HepG2 (cell line): Measurements from ENCODE around the gene SMTNL1. TPM values are rescaled to one million over a fixed set of nuclear protein-coding genes. Genes with fewer than 3 reads are reported as not detected.

Source experiments
- ATAC-seq: fragments of 200-7000 bp; cut with Tn5 transposase; 3 replicates; pipeline ENCODE4 v1.9.1; 2020; ENCODE audit warnings: mild to moderate bottlenecking, moderate library complexity
- BruUV-seq: library from RNA; stranded (reverse); fragments of 400-500 nt; replicated peaks from 2 replicates; lab custom pipeline; 2021; lab: Mats Ljungman, UMichigan
- CTCF ChIA-PET: fragments of 300-600 bp; formaldehyde crosslinking; extraction: SDS; loops from one replicate; lab custom pipeline; 2021; ENCODE audit warnings: low total read pairs, inconsistent platforms, low intra/inter-chr PET ratio; lab: Yijun Ruan, JAX
- POLR2A ChIA-PET: fragments of 350-600 bp; sonication (Branson Sonifier 250); formaldehyde crosslinking; loops from one replicate; lab custom pipeline; 2020; ENCODE audit warnings: antibody characterized with exemption, inconsistent platforms; lab: Yijun Ruan, JAX
- DNase-seq: peaks from one replicate; pipeline ENCODE4 v3.0.0-alpha.2; 2015; ENCODE audit warnings: low spot score
- FAIRE-seq: peaks from 3 replicates; lab custom pipeline; 2011; peaks lifted over from hg19 to GRCh38; lab: Jason Lieb, UNC
- H2AFZ ChIP-seq: one replicate; pipeline ENCODE4 v1.6.1; 2011; ENCODE audit warnings: low read length, inconsistent platforms
- H3K27ac ChIP-seq: fragments of 300-600 bp; 3 replicates; pipeline ENCODE4 v1.8.0; 2011; ENCODE audit warnings: mixed run types, mild to moderate bottlenecking, mixed read lengths, low read length, inconsistent platforms; ENCODE audit not compliant: insufficient read depth; ENCODE audit errors: extremely low read length
- H3K27me3 ChIP-seq, 2 experiments: fragments of 200-600 bp in 1 of 2; 2 replicates in 1 of 2; 3 replicates in 1 of 2; pipeline versions ENCODE4 v1.6.0 to v1.8.0; 2011; ENCODE audit warnings: low read length in 2 of 2, mild to moderate bottlenecking in 2 of 2, moderate library complexity in 2 of 2, inconsistent platforms in 1 of 2; ENCODE audit not compliant: insufficient read depth in 2 of 2, control insufficient read depth in 1 of 2
- H3K36me3 ChIP-seq, 2 experiments: fragments of 200-600 bp in 1 of 2; replicated peaks in 1 of 2; 2 replicates in 1 of 2; 3 replicates in 1 of 2; pipeline versions ENCODE4 v1.5.1 to v1.8.0; 2011; ENCODE audit warnings: low read length in 2 of 2, inconsistent platforms in 1 of 2; ENCODE audit not compliant: insufficient read depth in 2 of 2, control insufficient read depth in 1 of 2
- H3K4me1 ChIP-seq: 2 replicates; pipeline ENCODE4 v1.5.1; 2012; ENCODE audit warnings: low read length, inconsistent platforms; ENCODE audit not compliant: insufficient read depth
- H3K4me2 ChIP-seq: 2 replicates; pipeline ENCODE4 v1.6.0; 2011; ENCODE audit warnings: low read depth, low read length, inconsistent platforms
- H3K4me3 ChIP-seq, 3 experiments: fragments of 200-600 bp in 1 of 3; sonication (generic), shearing (Covaris generic) in 1 of 3; replicated peaks in 1 of 3; 2 replicates each; pipeline ENCODE4 v1.5.1; 2011 to 2016; ENCODE audit warnings: low read length in 3 of 3, inconsistent platforms in 2 of 3, low read depth in 2 of 3, mild to moderate bottlenecking in 2 of 3, control low read depth in 1 of 3, mixed read lengths in 1 of 3; ENCODE audit not compliant: insufficient read depth in 1 of 3
- H3K79me2 ChIP-seq: one replicate; pipeline ENCODE4 v1.6.1; 2011; ENCODE audit warnings: low read length, inconsistent platforms; ENCODE audit not compliant: insufficient read depth
- H3K9ac ChIP-seq: 2 replicates; pipeline ENCODE4 v1.6.0; 2011; ENCODE audit warnings: mild to moderate bottlenecking, low read depth, low read length, inconsistent platforms; ENCODE audit not compliant: insufficient read depth
- H3K9me3 ChIP-seq: 2 replicates; pipeline ENCODE4 v1.5.1; 2012; ENCODE audit warnings: mild to moderate bottlenecking, low read length
- H4K20me1 ChIP-seq: 2 replicates; pipeline ENCODE4 v1.6.0; 2011; ENCODE audit warnings: inconsistent platforms, mild to moderate bottlenecking, low read length, moderate library complexity; ENCODE audit not compliant: insufficient read depth
- ASH2L ChIP-seq: fragments of 300-600, 200-600 bp; sonication (generic); IDR thresholded peaks from 2 replicates; pipeline ENCODE4 v1.7.0; 2017; ENCODE audit warnings: low read depth, mild to moderate bottlenecking, moderate library complexity, mixed read lengths, low read length; ENCODE audit not compliant: insufficient read length
- ATF3 ChIP-seq: sonication (generic); formaldehyde crosslinking; IDR thresholded peaks from 2 replicates; pipeline ENCODE4 v1.4.0; 2020; ENCODE audit warnings: missing genetic modification reagents
- FOXA1 ChIP-seq, 2 experiments: fragments of 450-650 bp in 1 of 2; sonication (generic) in 1 of 2; formaldehyde crosslinking in 1 of 2; IDR thresholded peaks; 2 replicates each; pipeline versions ENCODE4 v1.4.0 to v1.6.1; 2016 to 2020; ENCODE audit warnings: missing genetic modification reagents in 1 of 2
- FOXP1 ChIP-seq, 2 experiments: fragments of 450-650 bp in 1 of 2; IDR thresholded peaks; 2 replicates each; pipeline ENCODE4 v1.6.1; 2017 to 2018; ENCODE audit warnings: antibody characterized with exemption in 1 of 2
- ISL2 ChIP-seq: sonication (generic); formaldehyde crosslinking; IDR thresholded peaks from 2 replicates; pipeline ENCODE4 v1.5.0; 2020; ENCODE audit warnings: missing genetic modification reagents
- KLF15 ChIP-seq: sonication (generic); formaldehyde crosslinking; IDR thresholded peaks from 2 replicates; pipeline ENCODE4 v1.8.1; 2023; ENCODE audit warnings: borderline replicate concordance, mild to moderate bottlenecking, inconsistent platforms, missing genetic modification reagents, mixed read lengths
- PRDM4 ChIP-seq: sonication (generic); formaldehyde crosslinking; IDR thresholded peaks from 2 replicates; pipeline ENCODE4 v1.9.0; 2021; ENCODE audit warnings: missing genetic modification reagents, borderline replicate concordance
- RXRA ChIP-seq: sonication (generic); formaldehyde crosslinking; IDR thresholded peaks from 2 replicates; pipeline ENCODE4 v1.5.1; 2020; ENCODE audit warnings: missing genetic modification reagents
- U2AF1 ChIP-seq: fragments of 200-400 bp; formaldehyde crosslinking; optimal IDR thresholded peaks from 2 replicates; pipeline ENCODE3; 2017; ENCODE audit warnings: mild to moderate bottlenecking, low read depth, low read length
- ZBTB2 ChIP-seq: sonication (generic); formaldehyde crosslinking; IDR thresholded peaks from 2 replicates; pipeline ENCODE4 v1.8.0; 2022; ENCODE audit warnings: low read depth, missing genetic modification reagents
- ZNF234 ChIP-seq: sonication (generic); formaldehyde crosslinking; conservative IDR thresholded peaks from 2 replicates; pipeline ENCODE4 v1.5.1; 2020; ENCODE audit warnings: mild to moderate bottlenecking, missing genetic modification reagents
- ZNF546 ChIP-seq: sonication (generic); formaldehyde crosslinking; conservative IDR thresholded peaks from 2 replicates; pipeline ENCODE4 v1.8.1; 2023; ENCODE audit warnings: mild to moderate bottlenecking, missing genetic modification reagents
- ZNF574 ChIP-seq: sonication (generic); formaldehyde crosslinking; IDR thresholded peaks from 2 replicates; pipeline ENCODE4 v1.4.0; 2020; ENCODE audit warnings: missing genetic modification reagents
- ZNF615 ChIP-seq: sonication (generic); formaldehyde crosslinking; IDR thresholded peaks from 2 replicates; pipeline ENCODE4 v1.5.0; 2020; ENCODE audit warnings: mild to moderate bottlenecking, missing genetic modification reagents, borderline replicate concordance
- WGBS: methylation state at CpG from one replicate; pipeline ENCODE4 v1.1.6; 2017; ENCODE audit warnings: low lambda C conversion rate; 5-methylcytosine and 5-hydroxymethylcytosine counted together
- in situ Hi-C: cut with HindIII; loops from 2 replicates; pipeline ENCODE4 v1.10.0; 2017; ENCODE audit warnings: low pct_unique_long_range_greater_than_20kb; ENCODE audit not compliant: extremely low pct_ligation_motif_present
- intact Hi-C: fragments of 100-400 bp; cut with micrococcal nuclease; formaldehyde crosslinking; loops from one replicate; pipeline ENCODE4 v1.10.0; 2022; ENCODE audit not compliant: unreplicated experiment
- polyA plus RNA-seq, 8 experiments: library from polyadenylated mRNA; depleted of rRNA in 3 of 8; stranded (reverse) in 7 of 8; unstranded in 1 of 8; fragments of >200 nt; fragmentation: Illumina TruSeq in 4 of 8; extraction: Trizol in 4 of 8; gene quantifications; 2 replicates each; pipeline versions ENCODE4 v1.2.1 to v1.2.3, GENCODE V29; 2011 to 2016; ENCODE audit warnings: low read depth in 4 of 8, missing spikeins in 1 of 8, mixed read lengths in 1 of 8; ENCODE audit not compliant: insufficient read depth in 1 of 8
- total RNA-seq, 5 experiments: library from RNA; depleted of rRNA; stranded (reverse); fragments of >200 nt; fragmentation: Illumina TruSeq; extraction: Trizol; gene quantifications; 2 replicates each; pipeline ENCODE4 v1.2.3, GENCODE V29; 2016; ENCODE audit warnings: low read depth in 1 of 5

Gene SMTNL1
- total and polyA plus RNA-seq, 2 of the 13 experiments (the other 11 are each of a cell fraction or from before 2014, with no cell fraction given): 0.04 TPM; not detected in 1

- TF ChIP-seq KLF15 (CRISPR knock-in tag): no peak
- TF ChIP-seq ASH2L: no peak
- TF ChIP-seq U2AF1: no peak
- TF ChIP-seq FOXP1 (IDR thresholded peaks at IDR 0.05): no peak
- no peak for TF ChIP-seq FOXP1 (CRISPR knock-in tag; IDR thresholded peaks at IDR 0.05)
Measured at GRCh38 chr11:57551941-57552340, 14.5 kb downstream of the SMTNL1 start (continued).

- no peak overlapping the region for H3K9ac ChIP-seq
- intact Hi-C loops (no loop called here), in situ Hi-C loops (no loop called here)
- no peaks in the 10 kb centered on the region for H3K79me2 ChIP-seq
- FAIRE-seq (peak; percentile 60), ATAC-seq (peak; percentile 79), DNase-seq (peak; percentile 89)
- peak overlapping the region in 1 of 3 experiments; percentile 12; a peak in 1 of 6 replicates for H3K4me3 ChIP-seq
- H3K36me3 ChIP-seq: peaks cover 1 to 11% of the 10 kb centered on the region in 2 experiments; a peak in 1 of 5 replicates
- peaks cover 21% of the 10 kb centered on the region for H3K4me1 ChIP-seq
- 38% methylated on average over 5 of the region's 5 CpGs for WGBS
- H3K27me3 ChIP-seq: no peaks in the 10 kb centered on the region
- ChIA-PET CTCF (no interaction called here), POLR2A (interaction anchor here (0.9 to 2.1 kb wide), 6 partner anchors 10 to 61 kb away, joined by 3 to 7 read pairs (median 3); partner anchors contain the start of genes SERPING1 and UBE2L6)
- H3K4me2 ChIP-seq: peak overlapping the region; percentile 24
- H3K27ac ChIP-seq: peak overlapping the region; percentile 28
- H2AFZ ChIP-seq: no peak overlapping the region
- no peaks in the 10 kb centered on the region for H3K9me3 ChIP-seq
- H4K20me1 ChIP-seq: no peaks in the 10 kb centered on the region
- no TSS peak for BruUV-seq
- TF ChIP-seq ZBTB2 (no peak), ZNF546 (CRISPR knock-in tag) (no peak), ZNF574 (CRISPR knock-in tag) (0 out of 2 replicates have a peak, but pooled peaks have one; percentile 20), ZNF234 (CRISPR knock-in tag) (no peak), ISL2 (CRISPR knock-in tag) (peak; percentile 50; the same call in 1 of the 2 replicates), RXRA (CRISPR knock-in tag) (peak; percentile 58; the same call in 1 of the 2 replicates), FOXA1 (IDR thresholded peaks at IDR 0.05) (no peak), FOXA1 (CRISPR knock-in tag; IDR thresholded peaks at IDR 0.05) (peak; percentile 47; the same call in 1 of the 2 replicates), PRDM4 (CRISPR knock-in tag) (no peak), ATF3 (CRISPR knock-in tag) (peak; percentile 92), ZNF615 (CRISPR knock-in tag) (no peak)
Measured at GRCh38 chr11:57552479-57552878, 15.1 kb downstream of the SMTNL1 start.
